Iris pigment epithelial cell (primary cell): ENCODE data around the gene MTMR6.

Experiments
- DNase-seq: peaks from one replicate; pipeline ENCODE4 v3.0.0-alpha.2; 2011; ENCODE audit warnings: low read depth

Gene MTMR6

GRCh38 chr13:25286969-25287961, at the start of gene MTMR6:
TSS of gene MTMR6 (minus strand) at chr13:25287488. CDS start at chr13:25287247, 241 bp downstream.
- DNase-seq: peak; percentile 85

- no peak for DNase-seq
These were observed 48.6 kb upstream of the MTMR6 start for GRCh38 chr13:25335856-25336255.

- DNase-seq: peak; percentile 72
These were observed 43.3 kb upstream of the MTMR6 start for GRCh38 chr13:25330541-25330940.

GRCh38 chr13:25329706-25330105, 42.4 kb upstream of the MTMR6 start:
- DNase-seq: peak; percentile 76

GRCh38 chr13:25324100-25324499, 36.8 kb upstream of the MTMR6 start:
- peak; percentile 51 for DNase-seq

GRCh38 chr13:25319771-25320170, 32.5 kb upstream of the MTMR6 start:
- peak; percentile 18 for DNase-seq

GRCh38 chr13:25318946-25319345, 31.7 kb upstream of the MTMR6 start:
- DNase-seq: peak; percentile 82

GRCh38 chr13:25310891-25311290, 23.6 kb upstream of the MTMR6 start:
- DNase-seq: no peak

- DNase-seq: no peak
These were observed 19.6 kb upstream of the MTMR6 start for GRCh38 chr13:25306671-25307464.

GRCh38 chr13:25302121-25302520, 14.8 kb upstream of the MTMR6 start:
- no peak for DNase-seq

GRCh38 chr13:25301347-25302113, 14.2 kb upstream of the MTMR6 start, which contains the start of gene NUP58:
TSS of gene NUP58 (plus strand) at chr13:25301625. CDS start at chr13:25301774, 149 bp downstream.
- DNase-seq: peak; percentile 97

- DNase-seq: no peak
These were observed 13.6 kb upstream of the MTMR6 start for GRCh38 chr13:25300861-25301346.

- DNase-seq: no peak
These were observed 8.4 kb upstream of the MTMR6 start for GRCh38 chr13:25295701-25296100.

- peak; percentile 24 for DNase-seq
These were observed 7.9 kb upstream of the MTMR6 start for GRCh38 chr13:25295228-25295627.

- DNase-seq: peak; percentile 81
These were observed 5.0 kb upstream of the MTMR6 start for GRCh38 chr13:25292301-25292700.

- DNase-seq: no peak
These were observed 4.4 kb upstream of the MTMR6 start for GRCh38 chr13:25291691-25292090.

- no peak for DNase-seq
These were observed 1.7 kb upstream of the MTMR6 start for GRCh38 chr13:25288966-25289365.

- DNase-seq: peak; percentile 55
These were observed 850 bp downstream of the MTMR6 start for GRCh38 chr13:25286308-25286968.

- no peak for DNase-seq
These were observed 5.4 kb downstream of the MTMR6 start for GRCh38 chr13:25281935-25282332.

- DNase-seq: no peak
These were observed 5.9 kb downstream of the MTMR6 start for GRCh38 chr13:25281193-25281934.
